T-helper 2 cell treated with Interferon-gamma antibody and Interleukin-4, amounts not matched to agents 5 μg/mL and 100 μg/mL, for 36 hours (primary cell): Measurements from ENCODE around the gene CYP17A1.

Experiments
- DNase-seq: peaks from one replicate; pipeline ENCODE4 v3.0.0; 2021; ENCODE audit warnings: low spot score
- H3K27ac Mint-ChIP-seq: one replicate; pipeline ENCODE4 v1.8.0; 2021; ENCODE audit warnings: mild to moderate bottlenecking, mixed read lengths
- H3K27me3 Mint-ChIP-seq: one replicate; pipeline ENCODE4 v1.8.0; 2021; ENCODE audit warnings: low read depth, mixed read lengths
- H3K36me3 Mint-ChIP-seq: one replicate; pipeline ENCODE4 v1.8.0; 2021; ENCODE audit warnings: low read depth, mixed read lengths
- H3K4me1 Mint-ChIP-seq: one replicate; pipeline ENCODE4 v1.8.0; 2021; ENCODE audit warnings: low read depth, mixed read lengths
- H3K4me3 Mint-ChIP-seq: one replicate; pipeline ENCODE4 v1.8.0; 2022; ENCODE audit warnings: mild to moderate bottlenecking, moderate library complexity, mixed read lengths
- H3K9me3 Mint-ChIP-seq: one replicate; pipeline ENCODE4 v1.8.0; 2021; ENCODE audit warnings: mixed read lengths

The CYP17A1 gene

DNA sequence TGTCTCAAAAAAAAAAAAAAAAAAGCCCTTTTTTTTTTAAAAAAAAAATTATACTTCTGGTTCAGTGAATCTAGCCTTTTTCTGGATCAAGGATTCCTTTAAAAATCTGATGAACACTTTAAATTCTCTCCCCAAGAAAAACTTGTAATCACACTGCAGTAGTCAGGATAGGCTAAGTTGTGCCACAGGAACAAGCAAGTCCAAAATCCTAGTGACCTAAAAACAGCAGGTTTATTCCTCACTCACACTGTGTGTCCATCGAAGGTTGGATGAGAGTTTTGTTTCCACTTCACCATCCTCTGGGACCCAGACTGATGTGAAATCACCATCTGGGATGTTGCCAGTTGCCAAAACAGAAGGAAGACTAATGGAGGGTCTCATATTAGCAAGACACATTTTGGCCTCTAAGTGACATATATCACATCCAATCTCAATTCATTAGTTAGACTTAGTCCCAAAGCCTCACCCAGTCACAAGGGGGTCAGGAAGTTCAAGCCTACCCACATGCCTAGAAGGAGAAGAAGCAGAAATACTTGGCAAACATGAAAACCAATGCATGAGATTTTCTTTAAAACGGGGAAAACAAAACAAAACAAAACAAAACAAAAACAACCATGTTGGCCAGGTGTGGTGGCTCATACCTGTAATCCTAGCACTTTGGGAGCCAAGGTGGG lies 32.7 kb downstream of the CYP17A1 start:
- no peak overlapping the region for H3K4me3 Mint-ChIP-seq
- H3K27ac Mint-ChIP-seq, result no peak overlapping the region
- no peaks in the 10 kb centered on the region for H3K27me3 Mint-ChIP-seq
- no peak for DNase-seq
- peaks cover 4% of the 10 kb centered on the region for H3K9me3 Mint-ChIP-seq
- peaks cover 19% of the 10 kb centered on the region for H3K4me1 Mint-ChIP-seq
- H3K36me3 Mint-ChIP-seq, result peaks cover 28% of the 10 kb centered on the region

DNA sequence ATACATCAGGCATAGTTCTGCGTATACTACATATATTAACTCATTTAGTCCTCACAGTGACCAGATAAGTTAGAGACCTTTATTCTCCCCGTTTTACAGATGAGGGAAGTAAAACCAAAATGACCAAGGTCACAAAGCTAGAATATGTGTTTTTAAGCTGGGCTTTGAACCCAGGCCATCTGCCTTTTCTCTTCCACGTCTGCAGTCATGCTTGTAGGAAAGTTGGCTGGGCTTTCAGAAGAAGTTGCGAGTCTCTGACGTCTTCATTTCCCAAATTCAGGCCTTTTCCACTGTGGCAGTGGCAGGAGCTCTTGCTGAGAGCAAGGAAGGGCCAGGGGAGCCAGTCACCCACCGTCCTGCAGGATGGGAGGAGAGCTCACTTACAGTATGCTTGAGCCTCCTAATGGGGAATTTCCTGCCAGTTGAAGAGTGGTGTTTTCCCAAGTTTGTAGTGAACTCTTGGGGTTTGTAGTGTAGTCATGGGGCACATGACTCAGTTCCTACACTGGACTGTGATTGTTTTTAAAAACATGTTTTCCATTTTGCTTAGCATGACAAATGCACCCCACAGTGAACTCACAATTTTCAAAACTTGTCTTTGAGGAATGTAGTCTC lies 34.2 kb downstream of the CYP17A1 start:
- Mint-ChIP-seq H3K9me3 (peaks cover 4% of the 10 kb centered on the region), H3K27ac (peak overlapping the region; percentile 72), H3K4me3 (no peak overlapping the region), H3K27me3 (no peaks in the 10 kb centered on the region), H3K4me1 (peaks cover 18% of the 10 kb centered on the region), H3K36me3 (peaks cover 33% of the 10 kb centered on the region)
- peak; percentile 52 for DNase-seq

DNA sequence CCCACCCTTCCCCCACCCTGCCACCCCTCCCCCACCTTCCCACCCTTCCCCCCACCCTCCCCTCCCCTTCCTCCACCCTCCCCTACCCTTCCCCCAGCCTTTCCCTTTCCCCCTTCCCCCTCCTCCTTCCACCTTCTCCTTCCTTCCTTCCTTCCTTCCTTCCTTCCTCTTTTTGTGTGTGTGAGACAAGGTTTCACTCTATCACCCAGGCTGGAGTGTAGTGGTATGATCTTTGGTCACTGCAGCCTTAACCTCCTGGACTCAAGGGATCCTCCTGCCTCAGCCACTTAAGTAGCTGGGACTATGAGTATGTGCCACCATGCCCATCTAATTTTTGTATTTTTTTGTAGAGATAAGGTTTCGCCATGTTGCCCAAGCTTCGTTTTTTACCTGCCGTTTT lies 35.2 kb downstream of the CYP17A1 start:
- Mint-ChIP-seq H3K4me1 (peaks cover 21% of the 10 kb centered on the region), H3K27me3 (no peaks in the 10 kb centered on the region), H3K36me3 (peaks cover 34% of the 10 kb centered on the region), H3K27ac (peak overlapping the region; percentile 54), H3K9me3 (peaks cover 4% of the 10 kb centered on the region), H3K4me3 (no peak overlapping the region)
- DNase-seq, result no peak

GRCh38 chr10:102801496-102801895 lies 35.7 kb downstream of the CYP17A1 start:
- Mint-ChIP-seq H3K27me3 (no peaks in the 10 kb centered on the region), H3K4me1 (peaks cover 25% of the 10 kb centered on the region)

DNA sequence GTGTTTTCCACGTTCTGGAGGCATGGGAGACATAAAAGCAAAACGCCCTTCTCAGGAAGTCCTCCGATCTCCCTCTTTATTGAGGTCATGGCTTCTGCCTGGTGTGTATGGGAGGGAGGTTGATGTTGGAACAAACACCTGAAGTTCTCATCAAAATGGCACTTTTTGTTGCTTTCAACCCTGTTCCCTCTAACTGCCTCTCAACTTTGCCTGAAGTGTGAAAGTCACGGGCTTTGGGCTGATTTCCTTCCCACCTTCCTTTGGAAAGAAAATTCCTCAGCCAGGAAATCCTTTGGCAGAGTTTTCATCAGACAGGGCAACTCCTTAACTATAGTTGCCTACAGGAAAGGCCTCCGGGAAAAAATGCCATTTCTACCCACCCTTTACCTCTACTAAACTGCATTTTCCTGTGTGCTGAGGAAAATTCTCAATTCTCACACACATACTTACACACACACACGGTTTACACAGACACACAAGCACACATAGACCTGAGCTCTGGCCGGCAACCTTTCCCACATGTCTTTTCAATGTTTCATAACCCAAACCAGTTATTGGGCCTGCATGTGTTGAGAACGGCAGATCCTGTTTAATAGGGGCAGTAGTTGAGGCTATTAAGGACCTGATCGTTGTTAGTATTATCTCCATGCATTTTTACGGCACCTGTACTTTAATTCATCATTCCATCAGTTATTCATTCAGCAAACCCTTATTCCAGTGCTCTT lies 36.4 kb downstream of the CYP17A1 start:
- H3K9me3 Mint-ChIP-seq, result peaks cover 4% of the 10 kb centered on the region
- DNase-seq, result no peak
- peaks cover 34% of the 10 kb centered on the region for H3K36me3 Mint-ChIP-seq
- no peaks in the 10 kb centered on the region for H3K27me3 Mint-ChIP-seq
- H3K4me3 Mint-ChIP-seq, result no peak overlapping the region
- H3K4me1 Mint-ChIP-seq, result peaks cover 33% of the 10 kb centered on the region
- no peak overlapping the region for H3K27ac Mint-ChIP-seq

More at GRCh38 chr10:102801496-102801895, 35.7 kb downstream of the CYP17A1 start:
- Mint-ChIP-seq H3K9me3 (peaks cover 4% of the 10 kb centered on the region), H3K27ac (no peak overlapping the region), H3K36me3 (peaks cover 34% of the 10 kb centered on the region), H3K4me3 (no peak overlapping the region)
- DNase-seq, result no peak

DNA sequence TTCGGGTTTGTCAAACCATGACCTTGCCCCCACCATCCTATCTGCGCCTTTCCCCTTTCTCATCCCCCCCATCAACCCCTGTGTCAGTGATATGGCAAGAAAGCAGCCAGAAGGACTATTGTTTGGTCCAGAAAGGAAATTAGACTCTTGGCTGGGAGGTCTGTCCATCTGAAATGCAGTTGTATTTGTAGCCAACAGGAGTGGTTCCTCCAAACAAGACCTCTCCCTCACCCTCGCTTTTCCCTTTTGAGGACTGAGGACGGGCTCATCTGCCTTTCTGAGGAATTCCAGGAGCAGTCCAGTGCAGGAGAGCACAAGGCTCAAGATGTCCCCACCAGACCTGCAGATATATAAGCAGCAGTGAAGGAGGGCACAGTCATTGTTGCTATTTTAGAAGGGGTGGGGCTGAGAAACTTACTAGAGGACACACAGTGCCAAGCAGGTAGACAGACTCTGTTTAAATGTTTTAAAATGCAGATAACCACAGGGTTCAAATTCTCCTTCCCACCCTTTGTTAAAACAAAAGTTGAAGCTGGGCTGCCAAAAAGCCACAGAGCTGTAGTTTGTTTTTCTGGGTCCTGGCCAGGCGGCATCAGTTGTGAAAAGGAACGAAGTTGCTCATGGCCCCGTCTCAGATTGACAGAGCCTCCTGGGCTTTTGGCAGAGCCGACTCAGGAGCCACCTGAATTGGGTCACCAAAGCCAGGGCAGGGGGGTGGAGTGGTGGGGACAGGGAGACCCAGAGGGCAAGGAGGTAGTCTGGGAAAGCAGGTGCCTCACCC lies 37.3 kb downstream of the CYP17A1 start:
- DNase-seq, result no peak
- Mint-ChIP-seq H3K9me3 (peaks cover 4% of the 10 kb centered on the region), H3K4me1 (peaks cover 39% of the 10 kb centered on the region), H3K27ac (no peak overlapping the region), H3K27me3 (no peaks in the 10 kb centered on the region), H3K36me3 (peaks cover 37% of the 10 kb centered on the region), H3K4me3 (no peak overlapping the region)

GRCh38 chr10:102796407-102797176 lies 40.6 kb downstream of the CYP17A1 start:
- peak overlapping the region; percentile 82 for H3K27ac Mint-ChIP-seq
- peak overlapping the region; percentile 38 for H3K4me3 Mint-ChIP-seq
- H3K9me3 Mint-ChIP-seq, result no peaks in the 10 kb centered on the region
- H3K36me3 Mint-ChIP-seq, result peaks cover 19% of the 10 kb centered on the region
- peaks cover 26% of the 10 kb centered on the region for H3K4me1 Mint-ChIP-seq
- H3K27me3 Mint-ChIP-seq, result no peaks in the 10 kb centered on the region
- DNase-seq, result peak; percentile 65

DNA sequence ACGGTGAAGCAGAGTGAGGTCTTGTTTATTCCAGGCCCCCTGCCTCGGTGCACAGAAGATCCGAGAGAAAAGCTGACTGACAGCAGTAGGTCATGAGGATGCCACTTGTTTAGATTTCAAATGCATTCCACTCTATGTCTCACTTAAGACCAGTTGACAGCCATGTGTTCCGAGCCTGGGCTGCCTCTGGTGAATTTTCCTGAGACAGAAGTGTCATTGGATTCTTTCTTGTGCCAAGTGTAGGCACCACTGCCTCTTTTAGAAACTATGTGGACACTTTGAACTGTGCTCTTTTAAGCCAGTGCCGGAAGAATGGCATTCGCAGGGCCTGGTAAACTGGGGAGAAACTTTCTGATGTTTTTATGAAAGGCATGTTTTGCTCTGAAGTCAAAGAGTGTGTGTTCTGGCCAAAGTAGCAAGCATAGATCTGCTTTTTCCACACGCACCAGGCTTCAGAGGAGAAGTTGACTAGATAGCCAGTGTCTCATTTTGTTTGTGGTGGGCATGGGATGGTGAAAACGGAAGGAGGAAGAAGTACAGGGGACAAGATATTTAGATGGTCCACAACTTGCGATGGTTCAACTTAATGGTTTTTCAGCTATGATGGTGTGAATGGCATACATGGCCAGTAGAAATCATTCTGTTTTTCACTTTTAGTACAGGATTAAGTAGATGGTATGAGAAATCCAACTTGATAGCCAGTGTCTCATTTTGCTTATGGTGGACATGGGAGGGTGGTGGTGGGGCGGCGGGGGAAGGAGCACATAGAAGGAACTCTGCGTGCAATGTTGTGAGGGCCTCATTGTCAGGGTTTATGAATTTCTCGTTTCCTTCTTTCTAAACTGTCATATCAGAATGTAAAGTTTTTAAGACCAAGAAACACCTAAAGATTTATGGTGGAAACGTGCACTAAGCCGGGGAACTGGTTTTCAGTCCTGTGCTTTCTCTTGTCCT lies 41.5 kb downstream of the CYP17A1 start:
- peaks cover 17% of the 10 kb centered on the region for H3K36me3 Mint-ChIP-seq
- no peaks in the 10 kb centered on the region for H3K27me3 Mint-ChIP-seq
- DNase-seq, result no peak
- H3K4me1 Mint-ChIP-seq, result peaks cover 26% of the 10 kb centered on the region
- H3K27ac Mint-ChIP-seq, result peak overlapping the region; percentile 82
- no peaks in the 10 kb centered on the region for H3K9me3 Mint-ChIP-seq
- peak overlapping the region; percentile 60 for H3K4me3 Mint-ChIP-seq

- H3K4me3 Mint-ChIP-seq, result no peak overlapping the region
- H3K4me1 Mint-ChIP-seq, result peaks cover 23% of the 10 kb centered on the region
- peaks cover 14% of the 10 kb centered on the region for H3K36me3 Mint-ChIP-seq
- no peak overlapping the region for H3K27ac Mint-ChIP-seq
- DNase-seq, result no peak
- peaks cover 3% of the 10 kb centered on the region for H3K9me3 Mint-ChIP-seq
- no peaks in the 10 kb centered on the region for H3K27me3 Mint-ChIP-seq
These were observed 45.3 kb downstream of the CYP17A1 start for GRCh38 chr10:102791754-102792395.

DNA sequence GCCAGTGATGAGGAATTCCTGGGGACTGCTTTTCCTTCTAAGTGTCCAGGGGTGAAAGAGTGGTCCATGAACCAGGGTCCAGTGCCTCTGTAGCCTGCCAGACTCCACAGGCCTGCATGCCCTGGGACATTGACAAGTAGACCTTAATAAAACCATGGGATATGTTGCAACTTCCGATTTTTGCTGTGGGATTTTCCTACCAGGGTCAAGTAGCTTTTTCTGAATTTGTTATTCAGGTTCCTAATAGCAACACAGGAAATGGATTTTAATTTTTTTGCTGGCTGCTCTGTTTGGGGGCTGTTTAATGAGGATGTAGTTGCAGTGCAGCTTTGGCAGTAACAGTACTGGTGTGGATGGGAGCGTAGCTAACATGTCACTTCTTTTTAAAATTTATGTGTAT lies 51.4 kb downstream of the CYP17A1 start:
- no peak overlapping the region for H3K27ac Mint-ChIP-seq
- peaks cover 9% of the 10 kb centered on the region for H3K4me1 Mint-ChIP-seq
- DNase-seq, result no peak
- H3K4me3 Mint-ChIP-seq, result no peak overlapping the region
- peaks cover 3% of the 10 kb centered on the region for H3K9me3 Mint-ChIP-seq
- H3K27me3 Mint-ChIP-seq, result no peaks in the 10 kb centered on the region
- peaks cover 12% of the 10 kb centered on the region for H3K36me3 Mint-ChIP-seq

GRCh38 chr10:102783568-102783967 lies 53.6 kb downstream of the CYP17A1 start:
- no peak for DNase-seq
- no peak overlapping the region for H3K27ac Mint-ChIP-seq
- peaks cover 11% of the 10 kb centered on the region for H3K4me1 Mint-ChIP-seq
- no peaks in the 10 kb centered on the region for H3K9me3 Mint-ChIP-seq
- H3K36me3 Mint-ChIP-seq, result peaks cover 16% of the 10 kb centered on the region
- no peaks in the 10 kb centered on the region for H3K27me3 Mint-ChIP-seq
- no peak overlapping the region for H3K4me3 Mint-ChIP-seq
